ENCODE measurements around the gene ITPR1.

Gene ITPR1

DNA sequence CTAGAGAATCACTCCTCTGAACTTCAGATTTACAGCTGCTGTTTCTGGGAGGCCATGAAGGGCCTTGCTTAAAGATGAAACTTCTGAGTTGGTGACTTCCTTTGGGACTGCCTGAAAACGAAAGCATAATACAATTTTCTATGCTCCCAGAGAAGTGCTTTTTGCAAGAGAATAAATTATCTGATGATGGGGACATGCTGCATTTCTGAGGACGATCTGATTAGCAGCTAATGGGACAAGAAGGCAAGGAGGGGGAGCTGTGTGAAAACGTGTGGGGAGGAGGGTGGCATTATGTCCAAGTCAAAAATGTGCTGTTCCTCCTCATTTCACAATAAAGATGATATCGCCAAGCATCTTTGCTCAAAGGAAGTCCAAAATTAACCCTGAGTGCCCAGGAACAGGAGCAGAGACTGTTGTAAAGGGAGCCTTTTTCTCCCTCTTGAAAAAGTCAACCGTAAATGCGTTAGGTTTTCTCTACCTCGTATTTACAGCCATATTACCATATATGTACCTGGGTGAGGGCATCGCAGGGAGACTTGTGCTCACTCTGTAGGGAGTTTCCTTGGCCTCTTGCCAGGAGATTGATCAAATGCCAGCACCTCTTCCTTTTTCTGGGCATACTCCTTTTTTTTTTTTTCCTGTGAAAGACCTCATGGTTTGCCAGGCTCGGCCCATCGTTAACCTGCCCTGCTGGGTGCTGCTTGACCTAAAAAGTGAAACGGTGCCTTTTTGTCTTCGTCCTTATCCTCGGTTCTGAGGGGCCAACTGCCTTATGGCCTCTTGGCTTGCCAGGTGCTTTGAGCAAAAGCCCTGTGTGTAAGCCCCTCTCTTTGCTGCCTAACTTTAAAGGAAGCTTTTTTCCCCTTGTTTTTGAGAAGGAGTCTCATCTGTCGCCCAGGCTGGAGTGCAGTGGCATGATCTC lies 11.5 kb downstream of the ITPR1 start (continued):
- no peak for TF ChIP-seq ZNF76 (tag by site-specific recombination; IDR thresholded peaks at IDR 0.05; ENCODE audit: borderline replicate concordance, low read depth)
- TF ChIP-seq ZNF248 (tag by site-specific recombination; IDR thresholded peaks at IDR 0.05), result no peak
- no peak for TF ChIP-seq ZNF10 (tag by site-specific recombination; IDR thresholded peaks at IDR 0.05)
- TF ChIP-seq ZNF747 (tag by site-specific recombination; IDR thresholded peaks at IDR 0.05), result no peak
- TF ChIP-seq ZNF169 (tag by site-specific recombination; IDR thresholded peaks at IDR 0.05), result no peak
- no peak for TF ChIP-seq ZNF777 (tag by site-specific recombination; IDR thresholded peaks at IDR 0.05; ENCODE audit: borderline replicate concordance)
- no peak for TF ChIP-seq HOXD13 (CRISPR knock-in tag; IDR thresholded peaks at IDR 0.05; ENCODE audit: borderline replicate concordance)
- no peak for TF ChIP-seq ZNF416 (tag by site-specific recombination; IDR thresholded peaks at IDR 0.05)
- TF ChIP-seq, protein P1, sequence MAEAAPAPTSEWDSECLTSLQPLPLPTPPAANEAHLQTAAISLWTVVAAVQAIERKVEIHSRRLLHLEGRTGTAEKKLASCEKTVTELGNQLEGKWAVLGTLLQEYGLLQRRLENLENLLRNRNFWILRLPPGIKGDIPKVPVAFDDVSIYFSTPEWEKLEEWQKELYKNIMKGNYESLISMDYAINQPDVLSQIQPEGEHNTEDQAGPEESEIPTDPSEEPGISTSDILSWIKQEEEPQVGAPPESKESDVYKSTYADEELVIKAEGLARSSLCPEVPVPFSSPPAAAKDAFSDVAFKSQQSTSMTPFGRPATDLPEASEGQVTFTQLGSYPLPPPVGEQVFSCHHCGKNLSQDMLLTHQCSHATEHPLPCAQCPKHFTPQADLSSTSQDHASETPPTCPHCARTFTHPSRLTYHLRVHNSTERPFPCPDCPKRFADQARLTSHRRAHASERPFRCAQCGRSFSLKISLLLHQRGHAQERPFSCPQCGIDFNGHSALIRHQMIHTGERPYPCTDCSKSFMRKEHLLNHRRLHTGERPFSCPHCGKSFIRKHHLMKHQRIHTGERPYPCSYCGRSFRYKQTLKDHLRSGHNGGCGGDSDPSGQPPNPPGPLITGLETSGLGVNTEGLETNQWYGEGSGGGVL (tag by site-specific recombination; IDR thresholded peaks at IDR 0.05), result no peak
- TF ChIP-seq, protein P2, sequence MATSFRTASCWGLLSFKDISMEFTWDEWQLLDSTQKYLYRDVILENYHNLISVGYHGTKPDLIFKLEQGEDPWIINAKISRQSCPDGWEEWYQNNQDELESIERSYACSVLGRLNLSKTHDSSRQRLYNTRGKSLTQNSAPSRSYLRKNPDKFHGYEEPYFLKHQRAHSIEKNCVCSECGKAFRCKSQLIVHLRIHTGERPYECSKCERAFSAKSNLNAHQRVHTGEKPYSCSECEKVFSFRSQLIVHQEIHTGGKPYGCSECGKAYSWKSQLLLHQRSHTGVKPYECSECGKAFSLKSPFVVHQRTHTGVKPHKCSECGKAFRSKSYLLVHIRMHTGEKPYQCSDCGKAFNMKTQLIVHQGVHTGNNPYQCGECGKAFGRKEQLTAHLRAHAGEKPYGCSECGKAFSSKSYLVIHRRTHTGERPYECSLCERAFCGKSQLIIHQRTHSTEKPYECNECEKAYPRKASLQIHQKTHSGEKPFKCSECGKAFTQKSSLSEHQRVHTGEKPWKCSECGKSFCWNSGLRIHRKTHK (tag by site-specific recombination; IDR thresholded peaks at IDR 0.05), result no peak
- no peak for TF ChIP-seq ZNF621 (tag by site-specific recombination; IDR thresholded peaks at IDR 0.05)
- TF ChIP-seq ZNF366 (tag by site-specific recombination; conservative IDR thresholded peaks at IDR 0.05), result no peak; the same call in 1 of the 2 replicates
- TF ChIP-seq ZNF114 (tag by site-specific recombination; IDR thresholded peaks at IDR 0.05), result no peak
- TF ChIP-seq, protein P3, sequence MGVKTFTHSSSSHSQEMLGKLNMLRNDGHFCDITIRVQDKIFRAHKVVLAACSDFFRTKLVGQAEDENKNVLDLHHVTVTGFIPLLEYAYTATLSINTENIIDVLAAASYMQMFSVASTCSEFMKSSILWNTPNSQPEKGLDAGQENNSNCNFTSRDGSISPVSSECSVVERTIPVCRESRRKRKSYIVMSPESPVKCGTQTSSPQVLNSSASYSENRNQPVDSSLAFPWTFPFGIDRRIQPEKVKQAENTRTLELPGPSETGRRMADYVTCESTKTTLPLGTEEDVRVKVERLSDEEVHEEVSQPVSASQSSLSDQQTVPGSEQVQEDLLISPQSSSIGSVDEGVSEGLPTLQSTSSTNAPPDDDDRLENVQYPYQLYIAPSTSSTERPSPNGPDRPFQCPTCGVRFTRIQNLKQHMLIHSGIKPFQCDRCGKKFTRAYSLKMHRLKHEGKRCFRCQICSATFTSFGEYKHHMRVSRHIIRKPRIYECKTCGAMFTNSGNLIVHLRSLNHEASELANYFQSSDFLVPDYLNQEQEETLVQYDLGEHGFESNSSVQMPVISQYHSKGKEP (tag by site-specific recombination; IDR thresholded peaks at IDR 0.05), result no peak
- TF ChIP-seq, protein P4, sequence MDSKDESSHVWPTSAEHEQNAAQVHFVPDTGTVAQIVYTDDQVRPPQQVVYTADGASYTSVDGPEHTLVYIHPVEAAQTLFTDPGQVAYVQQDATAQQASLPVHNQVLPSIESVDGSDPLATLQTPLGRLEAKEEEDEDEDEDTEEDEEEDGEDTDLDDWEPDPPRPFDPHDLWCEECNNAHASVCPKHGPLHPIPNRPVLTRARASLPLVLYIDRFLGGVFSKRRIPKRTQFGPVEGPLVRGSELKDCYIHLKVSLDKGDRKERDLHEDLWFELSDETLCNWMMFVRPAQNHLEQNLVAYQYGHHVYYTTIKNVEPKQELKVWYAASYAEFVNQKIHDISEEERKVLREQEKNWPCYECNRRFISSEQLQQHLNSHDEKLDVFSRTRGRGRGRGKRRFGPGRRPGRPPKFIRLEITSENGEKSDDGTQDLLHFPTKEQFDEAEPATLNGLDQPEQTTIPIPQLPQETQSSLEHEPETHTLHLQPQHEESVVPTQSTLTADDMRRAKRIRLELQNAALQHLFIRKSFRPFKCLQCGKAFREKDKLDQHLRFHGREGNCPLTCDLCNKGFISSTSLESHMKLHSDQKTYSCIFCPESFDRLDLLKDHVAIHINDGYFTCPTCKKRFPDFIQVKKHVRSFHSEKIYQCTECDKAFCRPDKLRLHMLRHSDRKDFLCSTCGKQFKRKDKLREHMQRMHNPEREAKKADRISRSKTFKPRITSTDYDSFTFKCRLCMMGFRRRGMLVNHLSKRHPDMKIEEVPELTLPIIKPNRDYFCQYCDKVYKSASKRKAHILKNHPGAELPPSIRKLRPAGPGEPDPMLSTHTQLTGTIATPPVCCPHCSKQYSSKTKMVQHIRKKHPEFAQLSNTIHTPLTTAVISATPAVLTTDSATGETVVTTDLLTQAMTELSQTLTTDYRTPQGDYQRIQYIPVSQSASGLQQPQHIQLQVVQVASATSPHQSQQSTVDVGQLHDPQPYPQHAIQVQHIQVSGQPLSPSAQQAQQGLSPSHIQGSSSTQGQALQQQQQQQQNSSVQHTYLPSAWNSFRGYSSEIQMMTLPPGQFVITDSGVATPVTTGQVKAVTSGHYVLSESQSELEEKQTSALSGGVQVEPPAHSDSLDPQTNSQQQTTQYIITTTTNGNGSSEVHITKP (tag by site-specific recombination; IDR thresholded peaks at IDR 0.05), result peak; percentile 70
- TF ChIP-seq ZBTB7A (tag by site-specific recombination; IDR thresholded peaks at IDR 0.05; ENCODE audit: low read depth), result no peak
- TF ChIP-seq ZNF701 (tag by site-specific recombination; IDR thresholded peaks at IDR 0.05), result no peak
- TF ChIP-seq ZNF214 (tag by site-specific recombination; IDR thresholded peaks at IDR 0.05; ENCODE audit: borderline replicate concordance), result no peak; the same call in 1 of the 2 replicates
- TF ChIP-seq, protein P5, sequence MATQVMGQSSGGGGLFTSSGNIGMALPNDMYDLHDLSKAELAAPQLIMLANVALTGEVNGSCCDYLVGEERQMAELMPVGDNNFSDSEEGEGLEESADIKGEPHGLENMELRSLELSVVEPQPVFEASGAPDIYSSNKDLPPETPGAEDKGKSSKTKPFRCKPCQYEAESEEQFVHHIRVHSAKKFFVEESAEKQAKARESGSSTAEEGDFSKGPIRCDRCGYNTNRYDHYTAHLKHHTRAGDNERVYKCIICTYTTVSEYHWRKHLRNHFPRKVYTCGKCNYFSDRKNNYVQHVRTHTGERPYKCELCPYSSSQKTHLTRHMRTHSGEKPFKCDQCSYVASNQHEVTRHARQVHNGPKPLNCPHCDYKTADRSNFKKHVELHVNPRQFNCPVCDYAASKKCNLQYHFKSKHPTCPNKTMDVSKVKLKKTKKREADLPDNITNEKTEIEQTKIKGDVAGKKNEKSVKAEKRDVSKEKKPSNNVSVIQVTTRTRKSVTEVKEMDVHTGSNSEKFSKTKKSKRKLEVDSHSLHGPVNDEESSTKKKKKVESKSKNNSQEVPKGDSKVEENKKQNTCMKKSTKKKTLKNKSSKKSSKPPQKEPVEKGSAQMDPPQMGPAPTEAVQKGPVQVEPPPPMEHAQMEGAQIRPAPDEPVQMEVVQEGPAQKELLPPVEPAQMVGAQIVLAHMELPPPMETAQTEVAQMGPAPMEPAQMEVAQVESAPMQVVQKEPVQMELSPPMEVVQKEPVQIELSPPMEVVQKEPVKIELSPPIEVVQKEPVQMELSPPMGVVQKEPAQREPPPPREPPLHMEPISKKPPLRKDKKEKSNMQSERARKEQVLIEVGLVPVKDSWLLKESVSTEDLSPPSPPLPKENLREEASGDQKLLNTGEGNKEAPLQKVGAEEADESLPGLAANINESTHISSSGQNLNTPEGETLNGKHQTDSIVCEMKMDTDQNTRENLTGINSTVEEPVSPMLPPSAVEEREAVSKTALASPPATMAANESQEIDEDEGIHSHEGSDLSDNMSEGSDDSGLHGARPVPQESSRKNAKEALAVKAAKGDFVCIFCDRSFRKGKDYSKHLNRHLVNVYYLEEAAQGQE (tag by site-specific recombination; IDR thresholded peaks at IDR 0.05), result no peak
- TF ChIP-seq ZNF157 (tag by site-specific recombination; IDR thresholded peaks at IDR 0.05), result no peak
- TF ChIP-seq, protein P6, sequence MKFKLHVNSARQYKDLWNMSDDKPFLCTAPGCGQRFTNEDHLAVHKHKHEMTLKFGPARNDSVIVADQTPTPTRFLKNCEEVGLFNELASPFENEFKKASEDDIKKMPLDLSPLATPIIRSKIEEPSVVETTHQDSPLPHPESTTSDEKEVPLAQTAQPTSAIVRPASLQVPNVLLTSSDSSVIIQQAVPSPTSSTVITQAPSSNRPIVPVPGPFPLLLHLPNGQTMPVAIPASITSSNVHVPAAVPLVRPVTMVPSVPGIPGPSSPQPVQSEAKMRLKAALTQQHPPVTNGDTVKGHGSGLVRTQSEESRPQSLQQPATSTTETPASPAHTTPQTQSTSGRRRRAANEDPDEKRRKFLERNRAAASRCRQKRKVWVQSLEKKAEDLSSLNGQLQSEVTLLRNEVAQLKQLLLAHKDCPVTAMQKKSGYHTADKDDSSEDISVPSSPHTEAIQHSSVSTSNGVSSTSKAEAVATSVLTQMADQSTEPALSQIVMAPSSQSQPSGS (tag by site-specific recombination; IDR thresholded peaks at IDR 0.05; ENCODE audit: low read depth), result no peak
- TF ChIP-seq, protein P7, sequence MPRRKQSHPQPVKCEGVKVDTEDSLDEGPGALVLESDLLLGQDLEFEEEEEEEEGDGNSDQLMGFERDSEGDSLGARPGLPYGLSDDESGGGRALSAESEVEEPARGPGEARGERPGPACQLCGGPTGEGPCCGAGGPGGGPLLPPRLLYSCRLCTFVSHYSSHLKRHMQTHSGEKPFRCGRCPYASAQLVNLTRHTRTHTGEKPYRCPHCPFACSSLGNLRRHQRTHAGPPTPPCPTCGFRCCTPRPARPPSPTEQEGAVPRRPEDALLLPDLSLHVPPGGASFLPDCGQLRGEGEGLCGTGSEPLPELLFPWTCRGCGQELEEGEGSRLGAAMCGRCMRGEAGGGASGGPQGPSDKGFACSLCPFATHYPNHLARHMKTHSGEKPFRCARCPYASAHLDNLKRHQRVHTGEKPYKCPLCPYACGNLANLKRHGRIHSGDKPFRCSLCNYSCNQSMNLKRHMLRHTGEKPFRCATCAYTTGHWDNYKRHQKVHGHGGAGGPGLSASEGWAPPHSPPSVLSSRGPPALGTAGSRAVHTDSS (tag by site-specific recombination; IDR thresholded peaks at IDR 0.05), result no peak
- TF ChIP-seq ZNF266 (tag by site-specific recombination; IDR thresholded peaks at IDR 0.05; ENCODE audit: low read depth), result no peak

Data from HEK293 (cell line).